Testis (tissue), 3 donors: ENCODE results near the gene SLC5A6. TPM values are rescaled to one million over a fixed set of nuclear protein-coding genes. Genes with fewer than 3 reads are reported as not detected.

Experiments
- DNase-seq: peaks from one replicate; pipeline ENCODE4 v3.0.0-alpha.2; 2019
- H3K27ac ChIP-seq, 2 donors: fragments of 200-600 bp; sonication (generic); one replicate each; pipeline ENCODE4 v1.5.1; 2019
- H3K27me3 ChIP-seq: fragments of 200-600 bp; sonication (generic); one replicate; pipeline ENCODE4 v1.5.1; 2019
- H3K36me3 ChIP-seq: fragments of 200-600 bp; sonication (generic); one replicate; pipeline ENCODE4 v1.5.1; 2017; ENCODE audit warnings: low read depth; ENCODE audit errors: missing control alignments
- H3K4me1 ChIP-seq: fragments of 200-600 bp; sonication (generic); one replicate; pipeline ENCODE4 v1.5.1; 2019
- H3K4me3 ChIP-seq, 2 donors: fragments of 200-600 bp; sonication (generic); one replicate each; pipeline ENCODE4 v1.5.1; 2017 to 2019
- H3K9me3 ChIP-seq: fragments of 200-600 bp; sonication (generic); one replicate; pipeline ENCODE4 v1.5.1; 2017
- POLR2A ChIP-seq: fragments of 450-650 bp; IDR thresholded peaks from one replicate; pipeline ENCODE4 v1.6.1; 2017; ENCODE audit warnings: antibody characterized with exemption, mild to moderate bottlenecking, moderate library complexity
- WGBS, 2 donors: methylation state at CpG; one replicate each; pipeline ENCODE4 v1.1.5; 2018; 5-methylcytosine and 5-hydroxymethylcytosine counted together
- intact Hi-C: fragments of 100-400 bp; cut with DNase I; formaldehyde crosslinking; loops from one replicate; pipeline ENCODE4 v1.15.1; 2023; ENCODE audit warnings: low total_unique reads
- polyA plus RNA-seq: library from polyadenylated mRNA; stranded (reverse); fragments of 350-450 nt; fragmentation: Illumina TruSeq; extraction: RNeasy Lipid Tissue Mini Kit (QIAGEN cat#74804); gene quantifications from one replicate; pipeline ENCODE4 v1.2.3, GENCODE V29; 2014; ENCODE audit warnings: low read depth, low replicate concordance; ENCODE audit not compliant: insufficient read depth
- total RNA-seq, 2 donors: library from RNA; depleted of rRNA; stranded (reverse); fragments of >200 nt; gene quantifications; one replicate each; pipeline ENCODE4 v1.2.3, GENCODE V29; 2016
- TF ChIP-seq, protein P1 (sequence below), 3 experiments: fragments of 450-650 bp in 2 of 3; fragments of 200-600 bp in 1 of 3; sonication (generic) in 1 of 3; IDR thresholded peaks; one replicate each; pipeline ENCODE4 v1.5.1; 2016 to 2019; ENCODE audit warnings: antibody characterized with exemption in 3 of 3, mild to moderate bottlenecking in 2 of 3, moderate library complexity in 1 of 3

SLC5A6 gene
- total and polyA plus RNA-seq, 3 donors from 2014 or later = 83.4 to 84.0 (median 83.9) TPM

DNA sequence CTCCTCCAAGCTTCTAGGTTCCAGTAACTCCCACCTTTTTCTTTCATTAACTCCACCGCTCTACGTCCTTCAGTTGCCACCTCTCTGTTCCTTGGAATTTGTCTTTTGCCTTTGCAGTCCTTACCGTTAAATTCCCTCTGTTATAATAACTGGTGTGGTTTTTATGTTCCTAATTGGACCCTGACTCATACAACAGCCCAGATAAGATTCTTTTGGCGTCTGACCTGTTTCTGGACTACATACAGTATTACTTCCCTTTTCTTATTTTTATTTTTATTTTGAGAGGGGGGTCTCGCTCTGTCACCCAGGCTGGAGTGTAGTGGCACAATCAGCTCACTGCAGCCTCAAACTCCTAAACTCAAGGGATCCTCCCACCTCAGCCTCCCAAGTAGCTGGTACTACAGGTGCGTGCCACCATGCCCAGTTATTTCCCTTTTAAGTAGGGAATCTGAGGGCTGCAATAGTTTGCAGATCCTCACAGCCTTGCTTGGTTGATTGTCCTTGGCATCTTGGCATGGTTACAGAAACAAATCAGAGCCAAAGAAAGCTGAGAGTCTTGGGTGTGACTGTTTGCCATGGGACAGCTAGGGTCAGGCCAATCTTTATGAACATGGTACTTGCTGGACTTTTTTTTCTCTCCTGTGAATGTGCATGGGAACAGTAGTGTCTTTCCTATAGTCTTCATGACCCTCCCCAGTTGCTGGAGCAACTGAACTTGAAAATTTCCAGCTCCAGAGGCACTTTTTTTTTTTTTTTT is 41.3 kb downstream of the SLC5A6 start:
- 43 to 49% methylated on average over 6 of the region's 6 CpGs for WGBS, 2 donors
- Histone ChIP-seq H3K27ac (peak overlapping the region; percentile 22 to 33), H3K27me3 (no peaks in the 10 kb centered on the region), H3K4me3 (no peak overlapping the region), H3K4me1 (peaks cover 10% of the 10 kb centered on the region), H3K36me3 (no peaks in the 10 kb centered on the region), H3K9me3 (no peaks in the 10 kb centered on the region)
- no peak for DNase-seq
- TF ChIP-seq POLR2A = no peak
- TF ChIP-seq, protein P1, sequence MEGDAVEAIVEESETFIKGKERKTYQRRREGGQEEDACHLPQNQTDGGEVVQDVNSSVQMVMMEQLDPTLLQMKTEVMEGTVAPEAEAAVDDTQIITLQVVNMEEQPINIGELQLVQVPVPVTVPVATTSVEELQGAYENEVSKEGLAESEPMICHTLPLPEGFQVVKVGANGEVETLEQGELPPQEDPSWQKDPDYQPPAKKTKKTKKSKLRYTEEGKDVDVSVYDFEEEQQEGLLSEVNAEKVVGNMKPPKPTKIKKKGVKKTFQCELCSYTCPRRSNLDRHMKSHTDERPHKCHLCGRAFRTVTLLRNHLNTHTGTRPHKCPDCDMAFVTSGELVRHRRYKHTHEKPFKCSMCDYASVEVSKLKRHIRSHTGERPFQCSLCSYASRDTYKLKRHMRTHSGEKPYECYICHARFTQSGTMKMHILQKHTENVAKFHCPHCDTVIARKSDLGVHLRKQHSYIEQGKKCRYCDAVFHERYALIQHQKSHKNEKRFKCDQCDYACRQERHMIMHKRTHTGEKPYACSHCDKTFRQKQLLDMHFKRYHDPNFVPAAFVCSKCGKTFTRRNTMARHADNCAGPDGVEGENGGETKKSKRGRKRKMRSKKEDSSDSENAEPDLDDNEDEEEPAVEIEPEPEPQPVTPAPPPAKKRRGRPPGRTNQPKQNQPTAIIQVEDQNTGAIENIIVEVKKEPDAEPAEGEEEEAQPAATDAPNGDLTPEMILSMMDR (IDR thresholded peaks at IDR 0.05) = no peak
- intact Hi-C loops = no loop called here

DNA sequence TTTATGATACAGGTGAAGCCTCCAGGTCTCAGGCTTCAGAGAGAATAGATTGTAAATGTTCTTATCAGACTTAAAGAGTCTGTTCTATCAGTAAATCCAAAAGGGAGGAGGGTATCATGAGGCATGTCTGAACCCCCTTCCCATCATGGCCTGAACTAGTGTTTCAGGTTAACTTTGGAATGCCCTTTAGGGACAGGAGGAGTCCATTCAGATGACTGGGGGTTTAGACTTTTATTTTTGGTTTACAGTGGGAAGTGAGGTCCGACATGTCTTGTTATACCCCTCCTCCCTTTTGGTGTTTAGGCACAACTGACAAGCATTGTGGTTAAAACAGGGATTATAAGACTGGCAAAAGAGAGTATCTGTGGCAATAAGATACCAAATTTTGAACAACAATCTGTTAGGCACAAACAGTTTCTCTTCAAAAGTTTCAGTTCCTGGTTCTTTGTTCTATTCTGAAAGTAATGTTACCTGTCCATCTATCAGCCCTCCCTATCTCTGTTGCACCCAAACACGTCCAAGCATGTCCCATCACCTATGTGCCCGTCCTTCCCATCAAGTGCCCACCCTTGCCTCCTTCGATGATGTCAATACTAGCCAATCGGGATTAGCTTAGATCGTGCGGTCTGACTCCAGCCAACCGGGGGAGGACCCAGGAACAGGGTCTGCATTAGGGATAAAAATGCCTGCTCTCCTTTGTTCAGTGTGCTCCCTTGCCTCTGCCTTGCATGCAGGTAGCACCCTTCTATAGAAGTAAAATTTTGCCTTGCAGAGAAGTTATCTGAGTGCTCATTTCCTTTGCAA is 46.9 kb downstream of the SLC5A6 start:
- no peak for DNase-seq
- Histone ChIP-seq H3K27ac (no peak overlapping the region), H3K4me1 (peaks cover 8% of the 10 kb centered on the region), H3K9me3 (no peaks in the 10 kb centered on the region), H3K4me3 (no peak overlapping the region), H3K36me3 (no peaks in the 10 kb centered on the region), H3K27me3 (no peaks in the 10 kb centered on the region)
- TF ChIP-seq, protein P1 (IDR thresholded peaks at IDR 0.05) = no peak
- TF ChIP-seq POLR2A = no peak
- intact Hi-C loops = no loop called here
- 89% methylated on average over 8 of the region's 8 CpGs for WGBS, 2 donors

DNA sequence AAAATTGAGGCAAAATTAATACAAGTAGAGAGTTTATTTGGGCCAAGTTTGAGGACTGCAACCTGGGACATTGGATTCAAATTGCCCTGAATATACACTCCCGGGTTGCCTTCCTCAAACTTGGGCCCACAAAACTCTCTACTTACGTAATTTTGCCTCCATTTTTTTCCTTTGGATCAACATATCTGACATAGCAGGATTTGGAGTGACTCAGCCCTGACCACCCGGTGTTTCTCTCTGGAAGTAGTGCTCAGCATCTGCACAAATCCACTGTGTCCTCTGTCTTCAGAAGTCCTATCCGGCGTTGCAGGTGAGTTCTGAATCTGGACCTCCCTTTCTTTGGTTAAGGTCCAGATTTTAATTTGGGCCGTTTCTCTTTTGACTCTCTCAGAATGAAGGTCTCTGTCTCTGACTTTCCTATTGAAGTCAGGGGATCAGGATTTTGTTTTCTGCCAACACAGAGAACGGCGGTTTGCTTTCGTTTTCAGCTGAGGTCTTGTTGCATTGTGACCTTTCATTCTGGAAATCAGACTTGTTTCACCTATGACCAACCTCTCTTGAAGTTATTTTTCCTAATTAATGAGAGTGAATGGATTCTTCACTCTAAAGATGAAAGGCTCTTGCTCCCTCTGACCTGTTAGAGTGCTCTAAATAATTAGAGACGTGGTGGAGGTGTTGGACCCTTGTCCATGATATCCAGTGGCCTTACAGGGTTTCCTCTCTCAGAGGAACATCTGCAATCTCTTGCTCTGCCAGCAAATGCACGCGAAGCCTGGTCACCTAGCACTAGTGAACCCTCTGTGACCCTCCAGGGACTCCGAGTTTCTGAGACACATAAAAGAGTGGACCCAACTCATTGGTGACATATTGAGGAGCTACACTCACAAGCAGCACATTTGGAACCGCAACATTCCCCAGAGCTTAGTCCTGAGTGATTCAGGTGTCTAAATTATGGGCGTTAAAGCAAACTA is 49.6 kb downstream of the SLC5A6 start:
- Histone ChIP-seq H3K4me3 (no peak overlapping the region), H3K27me3 (no peaks in the 10 kb centered on the region), H3K36me3 (no peaks in the 10 kb centered on the region), H3K9me3 (no peaks in the 10 kb centered on the region), H3K27ac (no peak overlapping the region), H3K4me1 (peaks cover 6% of the 10 kb centered on the region)
- WGBS, 2 donors = 77 to 81% methylated on average over 15 of the region's 15 CpGs
- DNase-seq = no peak
- intact Hi-C loops = no loop called here
- TF ChIP-seq POLR2A = no peak
- TF ChIP-seq, protein P1 (IDR thresholded peaks at IDR 0.05) = no peak

DNA sequence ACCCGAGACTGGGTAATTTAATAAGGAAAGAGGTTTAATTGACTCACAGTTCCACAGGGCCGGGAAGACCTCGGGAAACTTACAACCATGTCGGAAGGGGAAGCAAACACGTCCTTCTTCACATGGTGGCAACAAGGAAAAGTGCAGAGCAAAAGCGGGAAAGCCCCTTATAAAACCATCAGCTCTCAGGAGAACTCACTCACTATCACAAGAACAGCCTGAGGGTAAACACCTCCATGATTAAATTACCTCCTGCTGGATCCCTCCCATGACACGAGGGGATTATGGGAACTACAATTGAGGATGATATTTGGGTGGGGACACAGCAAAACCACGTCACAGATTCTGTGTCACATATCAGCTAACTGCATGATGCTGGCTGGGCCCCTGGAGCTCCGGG is 51.9 kb downstream of the SLC5A6 start:
- 86 to 90% methylated on average over 9 of the region's 9 CpGs for WGBS, 2 donors
- Histone ChIP-seq H3K27ac (no peak overlapping the region), H3K36me3 (no peaks in the 10 kb centered on the region), H3K4me3 (no peak overlapping the region), H3K9me3 (no peaks in the 10 kb centered on the region), H3K27me3 (no peaks in the 10 kb centered on the region), H3K4me1 (peaks cover 9% of the 10 kb centered on the region)
- intact Hi-C loops = no loop called here
- no peak for DNase-seq
- TF ChIP-seq, protein P1 (IDR thresholded peaks at IDR 0.05) = no peak
- no peak for TF ChIP-seq POLR2A
